ENCODE measurements around the gene TBX1. TPM values are rescaled to one million over a fixed set of nuclear protein-coding genes. Genes with fewer than 3 reads are reported as not detected.
"Not testable (repeated sequence)": the region's sequence is repeated elsewhere in the genome, so short reads cannot be mapped to it uniquely, and the experiment has no call there.

TBX1 gene
- polyA plus RNA-seq, 1 donor, result 0.42 TPM

GRCh38 chr22:19783586-19784383 lies 23.2 kb downstream of the TBX1 start:
- DNase-seq, result no peak

- DNase-seq, result no peak
Observed at GRCh38 chr22:19784384-19785175, 24.0 kb downstream of the TBX1 start.

DNA sequence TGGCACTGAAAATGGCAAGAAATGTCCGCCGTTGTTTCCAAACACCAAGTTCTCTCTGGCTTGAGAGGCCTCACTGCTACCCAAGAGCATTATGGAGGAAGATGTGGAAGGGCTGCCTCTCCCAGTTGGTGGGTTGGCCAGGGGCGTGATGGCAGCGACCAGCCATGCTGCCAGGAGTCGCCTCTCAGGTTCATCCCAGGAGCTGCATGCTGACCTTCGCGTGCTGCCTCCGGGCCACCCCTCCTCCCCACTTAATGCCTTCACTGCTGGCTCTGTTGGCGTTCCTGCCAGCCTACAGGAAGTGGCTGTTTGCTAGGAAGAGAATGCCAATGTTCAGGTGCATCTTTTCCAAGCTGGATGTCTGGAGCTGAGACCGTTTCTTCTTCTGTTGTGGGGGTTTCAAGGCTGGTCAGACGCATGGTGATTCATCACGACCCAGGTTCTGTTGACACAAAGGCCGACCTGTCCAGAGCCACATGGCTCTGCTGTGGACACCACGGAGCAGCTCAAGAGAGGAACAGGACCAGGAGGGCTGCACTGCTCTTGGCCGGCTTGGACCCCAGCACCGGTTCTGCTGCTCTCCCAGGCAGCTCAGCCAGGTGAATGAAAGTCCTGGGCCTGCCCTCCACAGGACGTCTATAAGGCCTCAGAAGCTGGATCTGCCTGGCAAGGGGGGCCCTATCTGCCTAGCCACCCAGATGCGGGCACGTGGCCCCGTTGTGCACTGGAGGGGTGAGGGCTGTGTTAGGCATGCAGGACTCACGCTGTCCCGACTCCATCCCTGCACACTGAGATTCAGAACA lies 25.1 kb downstream of the TBX1 start:
- no peak for DNase-seq

GRCh38 chr22:19786264-19786585 lies 25.6 kb downstream of the TBX1 start:
- DNase-seq, result no peak

DNA sequence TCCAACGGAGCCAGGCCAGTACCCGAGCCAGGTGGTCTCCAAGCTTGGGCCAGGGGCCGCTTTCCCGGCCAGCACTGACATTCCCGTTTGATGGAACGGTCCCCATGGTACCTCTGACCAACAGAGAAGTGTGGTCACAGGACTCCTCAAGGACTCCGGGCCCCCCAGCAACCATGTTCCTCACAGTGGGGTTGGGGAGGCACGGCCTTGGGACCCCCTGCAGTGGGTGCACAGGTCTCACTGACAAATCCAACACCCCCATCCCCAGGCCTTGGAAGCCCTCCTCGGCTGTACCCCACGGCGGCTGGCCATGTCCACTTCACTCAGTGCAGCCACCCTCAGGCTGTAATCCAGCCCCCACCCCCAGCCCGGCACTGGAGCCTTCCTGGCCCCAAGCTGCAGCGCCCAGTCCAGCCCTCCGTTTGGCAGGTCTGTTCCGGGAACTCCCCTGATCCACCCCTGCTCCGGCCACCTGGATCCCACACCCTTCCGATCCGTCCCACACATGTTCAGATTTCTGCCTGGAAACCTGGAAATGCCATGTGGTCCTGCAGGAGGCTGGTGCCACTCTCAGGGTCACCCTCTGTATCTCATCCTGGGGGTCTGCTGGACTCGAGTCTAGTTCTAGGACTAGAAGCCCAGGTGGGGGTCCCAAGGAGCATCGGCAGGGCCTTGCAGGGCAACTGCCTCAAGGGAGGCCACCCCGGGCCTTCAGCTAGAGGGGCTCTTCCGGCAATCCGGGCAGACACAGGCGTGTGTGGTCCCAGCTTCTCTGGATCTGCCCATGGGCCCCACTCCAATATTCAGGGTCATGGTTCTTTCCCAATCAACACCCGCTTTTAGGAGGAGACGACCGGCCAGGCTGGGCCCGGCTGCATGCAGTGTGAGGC lies 26.6 kb downstream of the TBX1 start:
- DNase-seq, result no peak

GRCh38 chr22:19787849-19788141 lies 27.2 kb downstream of the TBX1 start:
- no peak for DNase-seq

- no peak for DNase-seq
Observed at GRCh38 chr22:19788661-19789225, 28.2 kb downstream of the TBX1 start.

GRCh38 chr22:19789406-19789805 lies 28.8 kb downstream of the TBX1 start:
- no peak for DNase-seq

DNA sequence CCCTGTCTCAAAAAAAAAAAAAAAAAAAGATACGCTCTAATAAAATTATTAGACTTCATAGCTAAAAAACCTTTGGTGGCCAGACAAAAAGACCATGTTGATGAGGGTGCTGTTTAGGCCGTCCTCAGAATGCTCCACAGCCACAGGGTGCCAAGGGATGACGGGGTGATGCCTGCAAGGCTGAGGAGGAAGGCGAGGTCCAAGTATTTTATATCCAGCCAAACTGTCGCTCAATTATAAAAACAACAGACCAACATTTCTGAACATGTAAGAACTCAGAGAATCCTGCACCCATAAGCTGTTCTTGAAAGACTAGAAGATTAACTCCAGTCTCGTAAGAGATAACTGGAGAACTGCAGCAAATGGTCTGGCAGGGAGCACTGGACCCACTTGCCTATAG lies 29.2 kb downstream of the TBX1 start:
- no peak for DNase-seq

- DNase-seq, result no peak
Observed at GRCh38 chr22:19791243-19791642, 30.7 kb downstream of the TBX1 start.

DNA sequence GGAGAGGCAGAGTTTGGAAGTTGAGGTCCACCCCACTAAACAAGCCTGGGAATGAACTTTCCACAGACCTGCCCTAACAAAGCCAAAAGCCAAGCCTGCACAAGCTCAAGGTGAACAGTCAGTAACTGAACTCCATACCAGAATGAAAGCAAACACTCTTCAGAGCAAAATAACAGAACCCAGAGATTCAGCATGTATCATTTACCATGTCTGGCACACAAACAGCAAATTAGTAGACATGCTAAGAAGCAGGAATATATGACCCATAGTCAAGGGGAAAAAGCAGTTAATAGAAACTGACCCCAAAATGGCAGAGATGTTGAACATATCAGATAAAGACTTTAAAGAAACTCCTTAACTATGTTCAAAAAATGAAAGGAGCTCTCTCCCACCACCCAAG lies 31.3 kb downstream of the TBX1 start:
- no peak for DNase-seq

- DNase-seq, result not testable (repeated sequence)
Observed at GRCh38 chr22:19792383-19792896, 31.9 kb downstream of the TBX1 start.

- DNase-seq, result no peak
Observed at GRCh38 chr22:19793161-19793560, 32.6 kb downstream of the TBX1 start.

DNA sequence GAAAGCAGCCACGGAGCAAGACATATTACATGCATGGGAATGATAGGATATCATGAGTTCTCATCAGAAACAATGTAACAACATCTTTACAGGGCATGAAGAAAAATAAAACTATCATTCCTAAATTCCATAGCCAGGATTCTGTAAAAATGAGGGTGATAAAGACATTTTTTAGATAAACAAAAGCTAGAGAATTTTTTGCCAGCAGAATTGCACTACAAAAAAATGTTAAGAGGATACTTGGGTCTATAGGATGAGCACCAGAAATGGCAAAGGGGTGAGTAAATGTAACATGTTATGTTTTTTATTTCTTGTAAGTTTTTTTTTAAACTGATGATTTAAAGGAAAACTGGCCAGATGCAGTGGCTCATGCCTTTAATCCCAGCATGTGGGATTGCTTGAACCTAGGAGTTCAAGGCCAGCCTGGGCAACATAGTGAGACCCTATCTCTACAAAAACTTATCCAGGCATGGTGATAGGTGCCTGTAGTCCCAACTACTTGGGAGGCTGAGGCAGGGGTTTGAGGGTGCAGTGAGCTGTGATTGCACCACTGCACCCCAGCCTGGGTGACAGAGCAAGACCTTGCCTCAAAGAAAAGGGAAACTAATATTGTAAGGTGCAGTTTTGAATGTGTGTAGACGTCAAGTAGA lies 33.2 kb downstream of the TBX1 start:
- DNase-seq, result no peak

- no peak for DNase-seq
Observed at GRCh38 chr22:19795617-19796008, 35.0 kb downstream of the TBX1 start.

DNA sequence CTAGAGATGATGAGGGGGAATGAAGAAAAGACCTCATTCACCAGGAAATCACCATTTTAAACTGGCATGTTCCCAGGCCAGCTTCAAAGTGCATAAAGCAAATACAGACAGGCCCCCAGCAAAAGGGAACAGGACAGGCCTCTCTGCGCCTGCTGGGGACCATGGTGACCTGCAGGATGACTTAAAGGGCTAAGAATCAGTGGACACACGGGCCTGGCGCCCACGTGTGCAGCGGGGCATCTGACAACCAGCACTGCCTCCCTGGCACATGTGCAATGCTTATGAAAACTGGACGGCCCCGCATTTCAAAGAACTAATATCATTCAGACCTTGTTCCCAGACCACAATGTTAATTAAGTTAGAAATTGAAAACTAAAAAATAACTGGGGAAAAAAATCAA lies 35.6 kb downstream of the TBX1 start:
- DNase-seq, result no peak

DNA sequence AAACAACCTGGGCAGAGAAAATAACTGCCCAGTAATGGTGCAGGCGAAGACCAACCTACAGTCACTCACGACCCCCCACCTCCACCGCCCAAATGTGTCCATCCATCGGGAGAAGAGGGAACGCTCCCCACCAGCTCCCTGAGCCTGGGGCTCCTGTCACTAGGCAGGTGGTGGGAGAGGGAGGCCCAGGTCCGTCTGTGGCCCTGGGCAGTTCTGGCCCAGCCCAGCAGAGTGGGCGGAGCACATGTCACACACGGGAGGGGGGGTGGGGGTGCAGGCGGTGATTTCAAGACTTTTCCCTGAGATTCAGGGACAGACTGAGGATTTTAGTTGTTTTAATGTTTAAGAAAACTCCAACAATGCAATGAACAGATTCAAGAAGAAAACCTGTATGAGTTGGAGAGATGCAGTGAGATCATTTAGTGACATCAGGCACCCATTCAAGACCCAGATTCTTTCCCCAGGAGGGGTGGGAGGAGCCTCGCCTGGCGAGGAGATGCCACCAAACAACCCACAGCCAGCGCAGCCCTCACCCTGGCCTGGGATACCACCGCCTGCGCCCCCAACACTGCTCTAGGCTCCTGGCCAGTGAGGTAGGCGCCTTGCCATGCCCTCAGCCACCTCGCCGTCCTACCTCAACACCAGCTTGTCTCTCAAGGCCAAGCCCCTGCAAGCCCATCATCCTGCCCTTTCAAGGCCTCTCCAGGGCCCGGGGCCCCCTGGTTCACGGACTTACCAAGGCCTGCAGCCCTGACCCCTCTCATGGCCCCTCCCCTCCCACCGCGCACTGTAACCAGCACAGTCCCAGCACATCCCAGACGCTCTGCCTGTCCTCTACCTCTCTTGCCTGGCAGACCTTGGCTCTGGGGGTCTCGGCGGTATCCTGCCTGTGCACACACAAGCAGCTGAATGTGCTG lies 36.8 kb downstream of the TBX1 start:
- DNase-seq, result no peak

- DNase-seq, result no peak
Observed at GRCh38 chr22:19798003-19798665, 37.6 kb downstream of the TBX1 start.

GRCh38 chr22:19798891-19799293 lies 38.3 kb downstream of the TBX1 start:
- DNase-seq, result no peak

Measured in left kidney (tissue), 2 donors.